ENCODE results near the gene TRIM8. TPM values are rescaled to one million over a fixed set of nuclear protein-coding genes. Genes with fewer than 3 reads are reported as not detected.

The TRIM8 gene
- total RNA-seq, 2 donors from 2014 or later, result 27.7 to 32.7 TPM

- Histone ChIP-seq H3K27ac (ENCODE audit: low read depth, low read length) (no peak overlapping the region), H3K9ac (ENCODE audit: extremely low read depth, low read length, poor library complexity, severe bottlenecking) (no peak overlapping the region), H3K36me3 (ENCODE audit: control insufficient read depth, insufficient read depth, low read length) (peaks cover 26% of the 10 kb centered on the region), H3K4me3 (ENCODE audit: low read length) (no peak overlapping the region), H3K27me3 (ENCODE audit: control insufficient read depth, insufficient read depth, low read length, poor library complexity, severe bottlenecking) (no peaks in the 10 kb centered on the region), H3K4me1 (ENCODE audit: control insufficient read depth, insufficient read depth, low read length) (peaks cover 3% of the 10 kb centered on the region), H3K9me3 (ENCODE audit: control insufficient read depth, low read length) (no peaks in the 10 kb centered on the region)
- no peak for TF ChIP-seq CTCF (conservative IDR thresholded peaks at IDR 0.05)
- Mint-ChIP-seq H3K27me3 (ENCODE audit: insufficient read depth) (no peaks in the 10 kb centered on the region), H3K36me3 (ENCODE audit: low read depth) (peaks cover 7% of the 10 kb centered on the region), H3K27ac (no peak overlapping the region), H3K4me3 (no peak overlapping the region), H3K9me3 (no peaks in the 10 kb centered on the region), H3K4me1 (peaks cover 18% of the 10 kb centered on the region)
- DNase-seq, result peak; percentile 54
- 80 to 92% methylated on average over 1 of the region's 1 CpG for WGBS, 2 experiments (ENCODE audit: insufficient coverage in 1 of 2, insufficient read length in 1 of 2)
Observed at GRCh38 chr10:102616066-102616770, 28.1 kb upstream of the TRIM8 start.

GRCh38 chr10:102617041-102617440 is 27.2 kb upstream of the TRIM8 start:
- Mint-ChIP-seq H3K36me3 (ENCODE audit: low read depth) (peaks cover 9% of the 10 kb centered on the region), H3K27me3 (ENCODE audit: insufficient read depth) (no peaks in the 10 kb centered on the region), H3K27ac (no peak overlapping the region), H3K9me3 (no peaks in the 10 kb centered on the region), H3K4me3 (no peak overlapping the region), H3K4me1 (peaks cover 11% of the 10 kb centered on the region)
- H3K36me3 ChIP-seq (ENCODE audit: control insufficient read depth, insufficient read depth, low read length), result peaks cover 26% of the 10 kb centered on the region
- DNase-seq, result no peak
- no peak for TF ChIP-seq CTCF (conservative IDR thresholded peaks at IDR 0.05)
- no peaks in the 10 kb centered on the region for H3K27me3 ChIP-seq (ENCODE audit: control insufficient read depth, insufficient read depth, low read length, poor library complexity, severe bottlenecking)
- H3K4me1 ChIP-seq (ENCODE audit: control insufficient read depth, insufficient read depth, low read length), result no peaks in the 10 kb centered on the region
- no peak overlapping the region for H3K27ac ChIP-seq (ENCODE audit: low read depth, low read length)
- no peak overlapping the region for H3K9ac ChIP-seq (ENCODE audit: extremely low read depth, low read length, poor library complexity, severe bottlenecking)
- WGBS, 2 experiments (ENCODE audit: insufficient coverage in 1 of 2, insufficient read length in 1 of 2), result 92 to 100% methylated on average over 8 to 9 of the region's 9 CpGs
- H3K9me3 ChIP-seq (ENCODE audit: control insufficient read depth, low read length), result no peaks in the 10 kb centered on the region
- no peak overlapping the region for H3K4me3 ChIP-seq (ENCODE audit: low read length)

GRCh38 chr10:102617816-102618215 is 26.5 kb upstream of the TRIM8 start:
- no peak overlapping the region for H3K27ac ChIP-seq (ENCODE audit: low read depth, low read length)
- H3K9me3 ChIP-seq (ENCODE audit: control insufficient read depth, low read length), result no peaks in the 10 kb centered on the region
- no peaks in the 10 kb centered on the region for H3K27me3 ChIP-seq (ENCODE audit: control insufficient read depth, insufficient read depth, low read length, poor library complexity, severe bottlenecking)
- Mint-ChIP-seq H3K27me3 (ENCODE audit: insufficient read depth) (no peaks in the 10 kb centered on the region), H3K4me3 (no peak overlapping the region), H3K36me3 (ENCODE audit: low read depth) (peaks cover 9% of the 10 kb centered on the region), H3K4me1 (peaks cover 7% of the 10 kb centered on the region), H3K27ac (no peak overlapping the region), H3K9me3 (no peaks in the 10 kb centered on the region)
- DNase-seq, result no peak
- no peak overlapping the region for H3K4me3 ChIP-seq (ENCODE audit: low read length)
- no peak overlapping the region for H3K9ac ChIP-seq (ENCODE audit: extremely low read depth, low read length, poor library complexity, severe bottlenecking)
- no peak for TF ChIP-seq CTCF (conservative IDR thresholded peaks at IDR 0.05)
- peaks cover 26% of the 10 kb centered on the region for H3K36me3 ChIP-seq (ENCODE audit: control insufficient read depth, insufficient read depth, low read length)
- H3K4me1 ChIP-seq (ENCODE audit: control insufficient read depth, insufficient read depth, low read length), result no peaks in the 10 kb centered on the region
- WGBS, 2 experiments (ENCODE audit: insufficient coverage in 1 of 2, insufficient read length in 1 of 2), result 93 to 98% methylated on average over 7 to 8 of the region's 8 CpGs

Measured in endodermal cell (in vitro differentiated cells).